A204.1 (cell line): ENCODE results near the gene GPR107.

Experiments
- FAIRE-seq: peaks from 2 replicates; lab custom pipeline; 2012; peaks lifted over from hg19 to GRCh38; lab: Jason Lieb, UNC

GPR107 gene

DNA sequence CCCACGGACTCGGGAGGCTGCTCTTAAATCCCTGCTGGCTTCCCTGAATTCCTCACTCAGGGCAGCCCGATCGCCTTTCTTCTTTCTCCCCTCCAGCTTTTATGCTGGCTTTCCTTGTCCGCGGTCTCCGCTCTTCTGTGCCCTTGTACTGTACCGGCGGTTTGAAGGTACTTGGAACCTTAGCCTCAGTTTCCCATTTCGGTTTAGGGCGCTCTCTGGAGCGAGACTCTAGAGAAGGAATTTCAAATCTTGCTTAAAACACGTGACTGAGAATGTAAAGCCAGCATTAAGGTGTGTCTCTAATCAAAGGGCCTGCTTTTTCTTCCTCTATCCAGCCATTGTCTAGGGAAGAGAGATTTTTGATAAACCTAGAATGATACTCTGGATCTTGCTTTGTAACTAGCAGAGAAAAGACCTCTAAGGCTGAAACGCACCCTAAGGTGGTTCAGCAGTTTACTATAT is 650 bp downstream of the GPR107 start:
- no peak for FAIRE-seq

DNA sequence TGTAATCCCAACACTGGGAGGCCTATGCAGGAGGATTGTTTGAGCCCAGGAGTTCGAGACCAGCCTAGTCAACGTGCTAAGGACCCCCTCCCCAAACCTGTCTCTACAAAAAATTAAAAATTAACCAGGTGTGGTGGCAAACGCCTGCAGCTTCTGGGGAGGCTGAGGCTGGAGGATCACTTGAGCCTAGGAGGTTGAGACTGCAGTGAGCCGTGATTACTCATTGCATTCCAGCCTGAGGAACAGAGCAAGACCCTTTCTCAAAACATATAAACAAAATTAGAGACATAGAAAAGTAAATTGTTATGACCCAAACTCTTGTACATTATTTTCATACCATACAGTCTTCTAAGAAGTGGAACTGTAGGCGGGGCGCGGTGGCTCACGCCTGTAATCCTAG is 1.1 kb downstream of the GPR107 start:
- no peak for FAIRE-seq

GRCh38 chr9:130058154-130058553 is 4.4 kb downstream of the GPR107 start:
- FAIRE-seq, result no peak

DNA sequence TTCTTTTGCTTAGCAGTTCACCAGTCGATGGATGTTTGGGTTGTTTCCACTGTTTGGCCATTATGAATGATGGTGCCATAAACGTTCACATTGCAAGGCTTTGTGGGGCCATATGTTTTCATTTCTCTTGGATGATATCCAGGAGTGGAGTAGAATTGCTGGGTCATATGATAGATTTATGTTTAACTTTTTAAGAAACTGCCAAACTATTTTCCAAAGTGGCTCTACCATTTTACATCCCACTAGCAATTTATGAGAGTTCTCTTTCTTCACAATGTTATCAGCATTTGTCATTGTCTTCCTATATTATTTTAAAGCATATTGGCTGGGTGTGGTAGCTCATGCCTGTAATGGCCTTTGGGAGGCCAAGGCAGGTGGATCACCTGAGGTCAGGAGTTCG is 5.2 kb downstream of the GPR107 start:
- FAIRE-seq, result no peak

DNA sequence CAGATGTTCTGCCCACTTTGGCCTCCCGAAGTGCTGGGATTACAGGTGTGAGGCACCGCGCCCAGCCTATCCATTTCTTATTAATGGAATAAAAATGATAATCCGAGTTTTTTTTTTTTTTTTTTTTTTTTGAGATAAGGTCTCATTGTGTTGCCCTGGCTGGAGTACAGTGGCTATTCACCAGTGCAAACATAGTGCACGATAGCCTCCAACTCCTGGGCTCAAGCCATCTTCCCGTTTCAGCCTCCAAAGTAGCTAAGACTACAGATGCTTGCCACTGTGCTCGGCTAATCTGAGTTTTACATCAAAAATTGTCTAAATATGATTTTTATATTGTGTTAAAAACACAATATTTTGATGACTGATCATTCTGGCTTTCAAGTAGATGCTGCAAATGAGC is 6.6 kb downstream of the GPR107 start:
- no peak for FAIRE-seq

DNA sequence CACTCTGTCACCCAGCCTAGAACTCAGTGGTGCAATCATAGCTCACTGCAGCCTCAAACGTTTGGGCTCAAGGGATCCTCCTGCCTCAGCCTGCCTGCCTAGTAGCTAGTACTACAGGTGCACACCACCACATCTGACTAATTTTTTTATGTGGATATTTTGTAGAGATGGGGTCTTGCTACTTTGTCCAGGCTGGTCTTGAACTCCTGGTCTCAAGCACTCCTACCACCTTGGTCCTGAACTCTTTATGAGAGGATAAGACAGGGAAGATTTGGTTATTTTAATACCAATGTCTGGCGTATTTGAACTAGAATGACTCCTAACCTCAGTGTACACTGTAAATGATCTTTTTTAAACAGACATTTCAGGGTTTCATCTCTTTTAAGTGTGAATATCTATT is 9.0 kb downstream of the GPR107 start:
- no peak for FAIRE-seq

DNA sequence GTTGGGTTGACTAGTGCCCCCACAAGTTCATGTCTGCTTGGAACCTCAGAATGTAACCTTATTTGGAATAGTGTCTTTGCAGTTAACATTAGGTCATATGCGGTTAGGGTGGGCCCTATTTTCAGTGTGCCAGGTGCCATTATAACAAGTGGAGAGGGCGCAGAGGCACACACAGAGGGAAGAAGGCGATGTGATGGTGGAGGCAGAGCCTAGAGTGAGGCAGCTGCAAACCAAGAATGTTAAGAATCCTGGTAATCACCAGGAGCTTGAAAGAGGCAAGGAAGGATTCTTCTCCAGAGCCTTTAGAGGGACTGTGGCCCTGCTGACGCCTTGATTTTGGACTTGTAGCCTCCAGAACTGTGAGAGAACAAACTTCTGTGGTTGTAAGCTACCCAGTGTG is 10.9 kb downstream of the GPR107 start:
- FAIRE-seq, result no peak

DNA sequence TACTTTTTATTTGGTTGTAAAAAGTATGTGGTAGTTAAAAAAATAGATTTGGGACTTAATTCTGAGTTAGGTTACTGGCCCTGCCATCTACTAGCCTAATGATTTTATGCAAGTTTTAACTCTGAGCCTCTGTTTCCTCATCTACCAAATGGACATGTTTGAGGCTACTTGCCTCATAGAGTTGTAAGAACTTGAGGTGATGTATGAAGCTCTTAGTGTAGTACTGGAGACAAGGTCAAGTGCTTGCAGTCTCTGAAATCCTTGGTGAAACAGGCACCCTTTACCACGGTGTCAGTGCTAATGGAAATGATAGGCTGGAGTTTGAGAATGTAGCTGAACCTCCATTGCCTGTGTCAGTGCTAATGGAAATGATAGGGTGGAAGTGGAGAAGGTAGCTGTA is 15.3 kb downstream of the GPR107 start:
- no peak for FAIRE-seq

DNA sequence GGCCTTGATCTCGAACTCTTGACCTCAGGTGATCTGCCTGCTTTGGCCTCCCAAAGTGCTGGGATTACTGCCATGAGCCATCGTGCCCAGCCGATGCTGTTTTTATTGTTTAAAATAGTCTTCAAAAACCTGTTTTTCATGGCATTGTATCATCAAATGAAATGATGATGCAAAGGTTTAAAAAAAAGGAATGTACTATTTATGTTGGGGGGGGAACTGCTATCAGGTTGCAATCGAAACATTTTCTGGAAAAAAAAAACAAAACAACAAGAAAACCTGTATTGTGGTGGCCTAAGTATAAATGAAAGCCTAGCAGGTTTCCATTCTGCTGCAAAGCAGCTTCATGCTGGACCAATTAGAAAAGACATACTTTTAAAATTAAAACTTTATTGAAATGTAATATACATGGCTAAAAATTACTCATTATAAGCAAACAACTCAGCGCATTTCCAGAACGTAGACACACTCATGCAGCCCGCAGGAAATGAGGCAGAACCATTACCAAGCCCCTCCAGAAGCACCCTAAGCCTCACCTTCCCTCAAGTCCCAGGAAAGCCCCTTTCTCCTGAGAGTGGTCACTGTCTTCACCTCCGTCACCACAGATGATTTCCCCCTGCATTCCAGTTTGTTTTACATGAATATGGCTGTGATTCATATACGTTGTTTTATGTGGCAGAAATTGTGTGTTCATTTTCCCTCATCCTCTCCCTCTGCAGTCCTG is 19.0 kb downstream of the GPR107 start:
- FAIRE-seq, result no peak

- no peak for FAIRE-seq
Observed at GRCh38 chr9:130073373-130073772, 19.7 kb downstream of the GPR107 start.

GRCh38 chr9:130078547-130078946 is 24.8 kb downstream of the GPR107 start:
- FAIRE-seq, result no peak

- no peak for FAIRE-seq
Observed at GRCh38 chr9:130084337-130084736, 30.6 kb downstream of the GPR107 start.

- no peak for FAIRE-seq
Observed at GRCh38 chr9:130088051-130088450, 34.3 kb downstream of the GPR107 start.

DNA sequence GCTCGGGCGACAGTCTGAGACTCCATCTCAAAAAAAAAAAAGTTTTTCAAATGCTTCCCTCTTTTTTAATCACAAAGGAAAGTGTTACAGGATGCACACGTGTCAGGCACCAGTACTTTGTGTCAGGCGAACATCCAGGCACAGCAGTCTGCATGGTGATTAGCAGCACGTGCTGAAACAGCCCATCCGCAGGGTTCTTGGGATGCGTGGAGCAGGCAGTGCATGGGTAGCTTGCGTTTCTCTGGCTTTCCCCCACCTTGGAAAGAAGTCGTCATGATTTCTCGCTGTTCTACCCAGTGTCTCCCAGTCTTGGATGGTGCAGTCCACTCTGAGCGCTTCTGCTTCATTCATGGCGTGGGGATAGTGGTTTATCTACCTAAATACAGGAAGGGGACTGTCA is 35.4 kb downstream of the GPR107 start:
- no peak for FAIRE-seq

- no peak for FAIRE-seq
Observed at GRCh38 chr9:130090915-130091314, 37.2 kb downstream of the GPR107 start.

DNA sequence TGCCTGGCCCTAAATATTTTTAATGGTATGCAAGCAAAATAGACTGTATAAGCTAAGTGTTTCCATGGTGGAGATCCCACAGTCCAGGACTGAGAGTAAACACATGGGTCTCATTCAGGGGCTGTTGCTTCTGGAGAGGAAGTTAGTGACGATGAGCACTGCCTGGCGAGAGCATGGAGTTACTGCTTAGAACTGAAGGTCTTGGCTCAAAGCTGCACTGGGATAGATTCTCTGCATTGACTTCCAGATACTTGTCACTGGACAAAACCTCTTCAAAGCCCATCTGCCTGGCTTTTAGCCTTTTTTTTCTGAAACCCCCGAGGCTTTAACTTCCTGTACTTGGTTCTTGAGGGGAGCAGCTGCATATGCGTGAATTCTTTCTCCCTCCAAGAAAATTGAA is 39.2 kb downstream of the GPR107 start:
- no peak for FAIRE-seq

DNA sequence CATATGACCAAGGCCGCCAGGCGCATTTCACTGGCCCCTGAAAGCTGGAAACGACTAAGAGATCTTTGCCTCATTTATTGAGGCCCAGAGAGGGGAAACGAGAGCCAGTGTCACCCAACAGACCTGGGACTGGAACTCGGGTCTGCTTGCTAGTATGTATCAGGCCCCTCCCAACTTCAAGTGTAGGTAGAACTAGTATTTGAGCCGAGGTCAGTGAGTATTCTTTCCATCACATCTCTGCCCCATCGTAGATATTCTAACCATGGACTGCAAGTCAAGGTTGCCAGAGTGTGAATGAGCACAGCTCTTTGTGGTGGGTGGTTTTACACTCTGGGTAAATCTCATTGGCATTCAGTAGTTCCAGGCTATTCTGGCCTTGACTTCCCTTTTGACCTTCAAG is 42.2 kb downstream of the GPR107 start:
- no peak for FAIRE-seq

GRCh38 chr9:130100681-130101080 is 47.0 kb downstream of the GPR107 start:
- no peak for FAIRE-seq

DNA sequence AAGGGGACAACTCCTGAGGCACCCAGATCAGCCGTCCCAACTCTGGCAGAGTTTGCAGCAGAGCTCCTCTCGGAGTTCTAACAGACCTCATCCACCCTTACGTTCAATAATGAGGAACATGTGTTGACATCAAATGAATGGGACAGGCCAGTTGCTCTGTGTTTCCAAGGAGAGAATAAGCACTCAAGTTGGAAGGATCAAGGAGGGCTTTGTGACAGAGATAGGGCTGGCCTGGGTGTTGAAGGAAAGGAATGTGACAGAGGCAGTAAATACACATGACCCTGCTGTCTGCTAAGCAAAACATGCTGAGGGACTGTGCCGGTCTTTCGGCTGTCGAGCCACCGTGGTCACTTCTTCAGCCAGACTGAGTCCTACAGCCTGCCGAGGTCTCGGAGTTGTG is 48.2 kb downstream of the GPR107 start:
- FAIRE-seq, result no peak

- no peak for FAIRE-seq
Observed at GRCh38 chr9:130104491-130105193, 50.9 kb downstream of the GPR107 start.

DNA sequence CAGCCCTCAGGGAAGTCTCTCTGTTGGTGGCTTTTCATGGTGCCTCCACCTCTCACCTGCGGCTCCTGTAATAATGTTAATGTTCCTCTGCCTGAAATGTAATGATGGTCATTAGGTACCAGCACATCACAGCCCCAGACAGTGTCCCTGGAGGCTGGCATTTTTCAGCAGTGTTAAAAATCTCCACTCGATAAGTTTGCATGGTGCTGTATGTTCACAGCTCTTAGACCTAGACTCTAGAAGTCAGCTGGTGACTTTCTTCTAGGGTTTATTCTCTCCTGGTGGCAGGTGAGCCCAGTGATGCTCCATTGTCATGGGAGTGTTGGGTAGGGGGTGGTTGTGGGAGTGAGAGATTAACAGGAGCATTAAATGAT is 53.1 kb downstream of the GPR107 start:
- FAIRE-seq, result no peak

DNA sequence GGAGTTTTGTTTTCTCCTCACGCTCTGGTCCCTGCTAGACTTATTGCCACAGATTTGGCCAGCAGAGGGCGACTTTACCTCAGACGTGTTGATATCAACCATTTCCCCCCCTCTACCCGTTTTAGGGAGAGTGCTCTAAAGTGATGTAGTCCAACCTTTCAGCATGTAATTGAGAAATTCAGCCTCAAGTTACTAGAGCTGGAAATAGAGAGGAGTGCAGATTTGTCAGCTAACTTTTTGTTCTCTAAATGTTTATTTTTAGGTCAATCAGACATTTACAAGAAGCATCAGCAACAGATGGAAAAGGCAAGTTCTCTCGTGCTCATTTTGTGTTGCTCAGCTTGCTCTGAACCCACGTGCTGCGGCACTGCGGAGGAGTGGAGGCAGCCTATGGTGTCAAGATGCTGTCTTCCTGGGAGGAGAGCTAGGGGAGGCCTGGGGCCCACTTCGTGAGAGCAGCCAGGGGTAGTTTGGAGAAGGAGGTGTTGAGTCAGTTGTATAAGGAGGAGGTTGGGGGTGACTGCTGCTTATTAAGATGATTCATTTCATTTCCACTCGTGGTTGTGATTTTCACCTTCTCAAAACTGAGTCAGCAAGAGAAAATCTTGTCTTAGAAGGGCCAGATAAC is 53.6 kb downstream of the GPR107 start:
- FAIRE-seq, result peak; percentile 78

DNA sequence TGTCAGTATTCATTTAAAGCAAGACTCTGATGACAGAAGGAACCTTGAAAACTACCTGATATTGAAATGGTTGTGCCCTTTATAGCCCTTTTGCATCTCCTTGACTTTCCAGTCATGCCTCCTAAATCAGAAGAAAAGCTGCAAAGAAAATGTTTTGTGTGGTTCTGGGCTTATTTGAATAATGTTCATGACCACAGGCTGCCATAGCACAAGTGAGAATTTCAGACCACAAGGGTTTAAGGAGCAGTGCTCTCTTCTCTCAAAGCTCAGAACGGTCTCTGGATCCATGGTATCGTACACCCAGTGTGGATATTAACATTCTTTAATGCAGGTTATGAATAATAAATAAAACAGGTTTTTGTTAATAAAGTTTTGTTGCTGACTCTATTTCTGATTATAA is 54.2 kb downstream of the GPR107 start:
- FAIRE-seq, result no peak

GRCh38 chr9:130110166-130110565 is 56.5 kb downstream of the GPR107 start:
- no peak for FAIRE-seq
